B cell (primary cell): Measurements from ENCODE around the gene SLC39A7. TPM values are rescaled to one million over a fixed set of nuclear protein-coding genes. Genes with fewer than 3 reads are reported as not detected.

Source experiments
- ATAC-seq: fragments of 200-7000 bp; cut with Tn5 transposase; one replicate; pipeline ENCODE4 v1.10.0; 2021; ENCODE audit warnings: low read depth, mild to moderate bottlenecking, moderate number of reproducible peaks, moderate library complexity
- CTCF ChIA-PET: fragments of 350-600 bp; sonication (Branson Sonifier 250); formaldehyde crosslinking; loops from one replicate; lab custom pipeline; 2021; ENCODE audit warnings: antibody characterized with exemption, inconsistent platforms; lab: Charles Lee
- POLR2A ChIA-PET: fragments of 350-600 bp; sonication (Branson Sonifier 250); formaldehyde crosslinking; loops from one replicate; lab custom pipeline; 2021; ENCODE audit warnings: antibody characterized with exemption; lab: Charles Lee
- DNase-seq: peaks from one replicate; pipeline ENCODE4 v3.0.0; 2013
- H2AFZ ChIP-seq: 2 replicates; pipeline ENCODE4 v1.6.1; 2012; ENCODE audit warnings: mild to moderate bottlenecking, low read depth, low read length; ENCODE audit not compliant: insufficient read depth, poor library complexity, severe bottlenecking
- H3K27ac ChIP-seq, 2 donors: 1 replicate in 1 of 2; 2 replicates in 1 of 2; pipeline ENCODE4 v1.5.1; 2012 to 2013; ENCODE audit warnings: low read length in 2 of 2, mild to moderate bottlenecking in 2 of 2, moderate library complexity in 1 of 2
- H3K27me3 ChIP-seq, 4 experiments: fragments of 200-600 bp in 1 of 4; sonication (generic) in 1 of 4; replicated peaks in 1 of 4; 1 replicate in 2 of 4; 2 replicates in 2 of 4; pipeline versions ENCODE4 v1.6.1 to v1.7.0; 2013 to 2016; ENCODE audit warnings: low read length in 3 of 4, mild to moderate bottlenecking in 2 of 4, mixed read lengths in 1 of 4, moderate library complexity in 1 of 4; ENCODE audit not compliant: insufficient read depth in 4 of 4, control insufficient read depth in 3 of 4; ENCODE audit errors: control extremely low read depth in 1 of 4
- H3K36me3 ChIP-seq, 2 experiments: replicated peaks in 1 of 2; 1 replicate in 1 of 2; 2 replicates in 1 of 2; pipeline versions ENCODE4 v1.6.1 to v1.7.1; 2013; ENCODE audit warnings: low read length in 1 of 2; ENCODE audit not compliant: insufficient read depth in 2 of 2, control insufficient read depth in 1 of 2; ENCODE audit errors: control extremely low read depth in 1 of 2, extremely low read depth in 1 of 2
- H3K4me1 ChIP-seq, 2 donors: fragments of 200-600 bp in 1 of 2; sonication (generic) in 1 of 2; 1 replicate in 1 of 2; 2 replicates in 1 of 2; pipeline versions ENCODE4 v1.5.1 to v1.6.1; 2013 to 2017; ENCODE audit warnings: low read length in 2 of 2; ENCODE audit not compliant: control insufficient read depth in 2 of 2, insufficient read depth in 2 of 2
- H3K4me2 ChIP-seq: replicated peaks from 2 replicates; pipeline ENCODE3; 2012; ENCODE audit warnings: mild to moderate bottlenecking, low read depth, low read length; ENCODE audit not compliant: poor library complexity, severe bottlenecking
- H3K4me3 ChIP-seq, 5 experiments: fragments of 200-600 bp in 1 of 5; sonication (generic) in 1 of 5; 1 replicate in 3 of 5; 2 replicates in 2 of 5; pipeline versions ENCODE4 v1.5.1 to v1.7.0; 2011 to 2016; ENCODE audit warnings: low read length in 4 of 5, mild to moderate bottlenecking in 4 of 5, low read depth in 2 of 5, control low read depth in 1 of 5, moderate library complexity in 1 of 5; ENCODE audit not compliant: insufficient read depth in 1 of 5; ENCODE audit errors: control extremely low read depth in 1 of 5, extremely low read depth in 1 of 5
- H3K79me2 ChIP-seq: fragments of 200-600 bp; sonication (generic); one replicate; pipeline ENCODE4 v1.6.0; 2016; ENCODE audit warnings: low read length; ENCODE audit not compliant: control insufficient read depth, insufficient read depth
- H3K9ac ChIP-seq: fragments of 200-600 bp; sonication (generic); 2 replicates; pipeline ENCODE4 v1.6.1; 2017; ENCODE audit warnings: mild to moderate bottlenecking, low read length, moderate library complexity
- H3K9me3 ChIP-seq, 3 donors: one replicate each; pipeline versions ENCODE4 v1.6.1 to v1.7.1; 2013; ENCODE audit warnings: low read length in 2 of 3; ENCODE audit not compliant: control insufficient read depth in 2 of 3, insufficient read depth in 1 of 3; ENCODE audit errors: control extremely low read depth in 1 of 3
- H4K20me1 ChIP-seq: 2 replicates; pipeline ENCODE4 v1.6.0; 2012; ENCODE audit warnings: mild to moderate bottlenecking, low read length; ENCODE audit not compliant: insufficient read depth, control insufficient read depth, poor library complexity, severe bottlenecking
- H3K27ac Mint-ChIP-seq: one replicate; pipeline ENCODE4 v1.8.0; 2021; ENCODE audit warnings: mixed read lengths
- H3K27me3 Mint-ChIP-seq: one replicate; pipeline ENCODE4 v1.8.0; 2021; ENCODE audit warnings: mixed read lengths
- H3K4me1 Mint-ChIP-seq: one replicate; pipeline ENCODE4 v1.8.0; 2021; ENCODE audit warnings: mixed read lengths
- H3K4me3 Mint-ChIP-seq: one replicate; pipeline ENCODE4 v1.8.0; 2021; ENCODE audit warnings: mixed read lengths
- H3K9me3 Mint-ChIP-seq: one replicate; pipeline ENCODE4 v1.8.0; 2022; ENCODE audit warnings: mixed read lengths; ENCODE audit not compliant: insufficient read depth
- EZH2 ChIP-seq: IDR thresholded peaks from 2 replicates; pipeline ENCODE4 v1.6.1; 2012; ENCODE audit warnings: borderline replicate concordance, low read depth, mild to moderate bottlenecking, moderate library complexity, low read length; ENCODE audit not compliant: insufficient read depth, poor library complexity, severe bottlenecking
- WGBS: methylation state at CpG from one replicate; pipeline ENCODE4 v1.1.5; 2013; ENCODE audit warnings: missing lambda C conversion rate; ENCODE audit not compliant: insufficient coverage; 5-methylcytosine and 5-hydroxymethylcytosine counted together
- intact Hi-C: fragments of 100-400 bp; cut with micrococcal nuclease; formaldehyde crosslinking; loops from one replicate; pipeline ENCODE4 v1.10.0; 2022
- polyA plus RNA-seq: library from polyadenylated mRNA; depleted of rRNA; stranded (reverse); fragments of >200 nt; gene quantifications from 2 replicates; pipeline ENCODE4 v1.2.3, GENCODE V29; 2012
- total RNA-seq, 2 donors: library from RNA; stranded (reverse); fragments of 120-200 nt in 1 of 2; gene quantifications; 1 replicate in 1 of 2; 2 replicates in 1 of 2; pipeline versions ENCODE4 v1.2.3 to v1.2.4, GENCODE V29; 2013 to 2022
- TF ChIP-seq, protein P1 (sequence below): fragments of 200-600 bp; IDR thresholded peaks from one replicate; pipeline ENCODE4 v1.8.0; 2022; ENCODE audit warnings: antibody characterized with exemption, mild to moderate bottlenecking

The SLC39A7 gene
- total and polyA plus RNA-seq, 2 donors (not counting 1 experiment from before 2014, with no cell fraction given): 18.7 to 29.6 TPM

- H3K27ac Mint-ChIP-seq: no peak overlapping the region
- Histone ChIP-seq H3K4me3 (no peak overlapping the region), H3K27ac (no peak overlapping the region), H3K4me1 (peaks cover 30 to 39% of the 10 kb centered on the region in 2 donors), H3K27me3 (peaks cover 0 to 24% (median 11%) of the 10 kb centered on the region in 4 experiments), H3K4me2 (no peak overlapping the region), H3K36me3 (peaks cover 0 to 20% of the 10 kb centered on the region in 2 experiments), H3K79me2 (peaks cover 12% of the 10 kb centered on the region), H3K9ac (no peak overlapping the region), H4K20me1 (no peaks in the 10 kb centered on the region), H2AFZ (no peak overlapping the region), H3K9me3 (peaks cover 0 to 8% (median 0%) of the 10 kb centered on the region in 3 donors)
- intact Hi-C loops: loop anchor here (2.0 to 10.0 kb wide), 2 partner anchors 17 to 1235 kb away; partner anchors contain the start of genes COL11A2 and DXO
- DNase-seq: no peak
- H3K27me3 Mint-ChIP-seq: peaks cover 20% of the 10 kb centered on the region
- ATAC-seq: no peak
- peak overlapping the region; percentile 88 for H3K4me3 Mint-ChIP-seq
- POLR2A ChIA-PET: interaction anchor here (0.7 to 1.6 kb wide), 2 partner anchors 10 to 201 kb away, joined by 3 to 5 read pairs; no protein-coding TSS in a partner anchor
- H3K4me1 Mint-ChIP-seq: peaks cover 40% of the 10 kb centered on the region
- 96% methylated on average over 10 of the region's 10 CpGs for WGBS
- TF ChIP-seq, protein P1, sequence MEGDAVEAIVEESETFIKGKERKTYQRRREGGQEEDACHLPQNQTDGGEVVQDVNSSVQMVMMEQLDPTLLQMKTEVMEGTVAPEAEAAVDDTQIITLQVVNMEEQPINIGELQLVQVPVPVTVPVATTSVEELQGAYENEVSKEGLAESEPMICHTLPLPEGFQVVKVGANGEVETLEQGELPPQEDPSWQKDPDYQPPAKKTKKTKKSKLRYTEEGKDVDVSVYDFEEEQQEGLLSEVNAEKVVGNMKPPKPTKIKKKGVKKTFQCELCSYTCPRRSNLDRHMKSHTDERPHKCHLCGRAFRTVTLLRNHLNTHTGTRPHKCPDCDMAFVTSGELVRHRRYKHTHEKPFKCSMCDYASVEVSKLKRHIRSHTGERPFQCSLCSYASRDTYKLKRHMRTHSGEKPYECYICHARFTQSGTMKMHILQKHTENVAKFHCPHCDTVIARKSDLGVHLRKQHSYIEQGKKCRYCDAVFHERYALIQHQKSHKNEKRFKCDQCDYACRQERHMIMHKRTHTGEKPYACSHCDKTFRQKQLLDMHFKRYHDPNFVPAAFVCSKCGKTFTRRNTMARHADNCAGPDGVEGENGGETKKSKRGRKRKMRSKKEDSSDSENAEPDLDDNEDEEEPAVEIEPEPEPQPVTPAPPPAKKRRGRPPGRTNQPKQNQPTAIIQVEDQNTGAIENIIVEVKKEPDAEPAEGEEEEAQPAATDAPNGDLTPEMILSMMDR: no peak
- TF ChIP-seq EZH2: no peak
- H3K9me3 Mint-ChIP-seq: no peaks in the 10 kb centered on the region
- CTCF ChIA-PET: interaction anchor here (1.2 to 3.0 kb wide), 3 partner anchors 13 to 193 kb away, joined by 3 to 14 read pairs (median 3); no protein-coding TSS in a partner anchor
These were observed 9.2 kb downstream of the SLC39A7 start for GRCh38 chr6:33209856-33210255.

DNA sequence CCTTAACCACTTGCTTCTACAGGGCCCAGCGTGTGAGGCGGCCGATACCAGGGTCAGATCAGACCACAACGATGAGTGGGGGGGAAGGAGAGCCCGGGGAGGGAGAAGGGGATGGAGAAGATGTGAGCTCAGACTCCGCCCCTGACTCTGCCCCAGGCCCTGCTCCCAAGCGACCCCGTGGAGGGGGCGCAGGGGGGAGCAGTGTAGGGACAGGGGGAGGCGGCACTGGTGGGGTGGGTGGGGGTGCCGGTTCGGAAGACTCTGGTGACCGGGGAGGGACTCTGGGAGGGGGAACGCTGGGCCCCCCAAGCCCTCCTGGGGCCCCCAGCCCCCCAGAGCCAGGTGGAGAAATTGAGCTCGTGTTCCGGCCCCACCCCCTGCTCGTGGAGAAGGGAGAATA, 10.5 kb downstream of the SLC39A7 start:
- peaks cover 0 to 8% (median 0%) of the 10 kb centered on the region in 3 donors for H3K9me3 ChIP-seq
- peaks cover 32% of the 10 kb centered on the region for H3K4me1 Mint-ChIP-seq
- TF ChIP-seq, protein P1: no peak
- TF ChIP-seq EZH2: no peak
- peaks cover 25% of the 10 kb centered on the region for H3K27me3 Mint-ChIP-seq
- DNase-seq (no peak), ATAC-seq (no peak)
- no peak overlapping the region for H3K4me3 Mint-ChIP-seq
- no peak overlapping the region for H3K27ac Mint-ChIP-seq
- H3K9ac ChIP-seq: no peak overlapping the region
- peaks cover 0 to 29% (median 11%) of the 10 kb centered on the region in 4 experiments for H3K27me3 ChIP-seq
- no peak overlapping the region for H2AFZ ChIP-seq
- no peaks in the 10 kb centered on the region for H4K20me1 ChIP-seq
- ChIA-PET CTCF (interaction anchor here (1.2 kb wide), 1 partner anchor 37 kb away, joined by 3 read pairs; no protein-coding TSS in a partner anchor), POLR2A (no interaction called here)
- no peaks in the 10 kb centered on the region for H3K9me3 Mint-ChIP-seq
- peaks cover 12% of the 10 kb centered on the region for H3K79me2 ChIP-seq
- no peak overlapping the region for H3K4me3 ChIP-seq
- 92% methylated on average over 11 of the region's 17 CpGs for WGBS
- no peak overlapping the region for H3K27ac ChIP-seq
- H3K4me1 ChIP-seq: peaks cover 26 to 32% of the 10 kb centered on the region in 2 donors
- H3K4me2 ChIP-seq: no peak overlapping the region
- peaks cover 0 to 20% of the 10 kb centered on the region in 2 experiments for H3K36me3 ChIP-seq
- intact Hi-C loops: no loop called here
